HG03066 (cell line): Measurements from ENCODE around the gene UBE2N.

ENCODE experiments used
- ATAC-seq: cut with Tn5 transposase; IDR thresholded peaks from one replicate; pipeline ENCODE4 v1.9.1; 2021; ENCODE audit warnings: low read depth; ENCODE audit not compliant: unreplicated experiment

UBE2N gene

DNA sequence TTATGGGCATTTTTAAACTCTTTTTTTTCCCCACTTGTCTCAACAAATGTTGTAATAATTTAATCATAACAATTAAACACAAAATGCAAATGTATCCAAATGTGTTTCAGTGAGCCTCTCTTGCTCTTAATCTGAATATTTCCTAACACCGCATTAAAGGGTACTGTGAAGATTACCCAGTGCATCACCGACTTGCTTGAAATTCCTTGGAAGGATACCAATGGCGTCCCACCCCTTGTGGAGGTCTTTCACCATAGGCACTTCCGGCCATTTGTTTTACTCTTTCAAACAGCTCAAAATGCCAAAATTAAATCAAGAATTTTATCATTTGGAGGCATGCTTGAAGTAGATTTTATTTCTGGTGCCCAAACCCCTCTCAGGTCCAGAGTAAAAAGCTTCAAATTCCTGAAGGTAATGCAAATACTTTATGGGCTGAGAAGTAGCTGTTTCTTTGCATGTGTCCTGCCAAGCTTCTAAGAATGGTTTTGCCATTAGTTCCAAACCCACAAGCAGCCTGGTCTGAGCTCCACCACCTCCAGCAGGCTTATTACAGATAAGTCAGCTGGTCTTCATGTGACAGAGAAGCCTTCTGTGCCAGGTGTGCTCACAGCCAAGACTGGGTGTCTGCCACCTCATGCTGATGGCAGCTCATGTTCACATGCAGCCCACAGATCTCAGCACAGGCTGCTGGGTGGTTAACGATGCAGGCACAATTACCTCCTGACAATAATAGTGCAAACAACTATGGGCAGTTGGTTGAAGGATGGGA lies 80.4 kb downstream of the UBE2N start:
- ATAC-seq, result no peak

DNA sequence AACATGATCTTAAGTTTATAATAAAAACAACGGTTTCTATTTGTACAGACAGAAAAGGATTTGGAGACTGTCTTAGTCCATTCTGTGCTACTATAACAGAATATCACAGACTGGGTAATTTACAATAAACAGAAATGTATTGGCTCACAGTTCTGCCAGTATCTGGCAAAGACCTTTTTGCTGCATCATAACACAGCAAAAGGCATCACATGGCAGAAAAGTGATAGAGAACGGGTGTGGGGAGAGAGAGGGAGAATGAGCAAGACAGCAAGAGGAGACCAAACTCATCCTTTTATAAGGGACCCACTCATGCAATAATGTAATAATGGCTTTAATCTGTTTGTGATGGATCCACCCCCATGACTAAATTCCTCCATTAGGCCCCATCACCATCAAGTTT lies 81.1 kb downstream of the UBE2N start:
- ATAC-seq, result no peak

DNA sequence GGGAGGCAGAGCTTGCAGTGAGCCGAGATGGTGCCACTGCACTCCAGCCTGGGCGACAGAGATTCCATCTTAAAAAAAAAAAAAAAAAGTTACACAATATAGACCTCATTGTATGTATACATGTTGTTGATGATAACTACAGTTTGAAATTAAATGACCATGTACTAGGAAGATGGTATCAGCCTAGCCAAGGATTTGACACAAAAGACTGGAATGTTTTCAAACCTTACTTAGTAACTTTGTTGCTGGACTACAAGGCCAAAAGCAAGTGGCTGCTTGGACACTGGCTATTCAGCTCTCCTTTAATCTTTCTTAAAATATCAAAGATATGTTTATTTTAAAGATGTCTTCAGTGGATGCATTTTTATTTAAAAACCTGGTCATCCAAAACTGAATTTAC lies 82.9 kb downstream of the UBE2N start:
- ATAC-seq, result no peak

DNA sequence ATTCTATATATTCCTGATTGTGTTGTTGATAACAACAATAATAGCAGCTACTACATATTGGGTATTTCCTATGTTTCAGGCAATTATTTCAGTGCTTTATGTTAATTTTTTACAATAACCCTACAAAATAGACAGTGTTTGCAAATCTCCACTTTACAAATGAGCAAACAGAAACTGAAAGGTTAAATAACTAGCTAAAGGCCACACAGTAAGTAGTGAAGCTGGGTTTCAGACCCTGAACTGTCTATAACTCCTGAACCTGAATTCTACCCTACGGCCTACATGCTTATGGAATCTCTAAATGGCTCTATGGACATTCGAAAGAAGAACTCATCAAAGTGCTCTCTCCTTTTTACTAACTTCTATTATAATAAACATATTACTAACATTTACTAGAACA lies 83.7 kb downstream of the UBE2N start:
- ATAC-seq, result peak; percentile 90

DNA sequence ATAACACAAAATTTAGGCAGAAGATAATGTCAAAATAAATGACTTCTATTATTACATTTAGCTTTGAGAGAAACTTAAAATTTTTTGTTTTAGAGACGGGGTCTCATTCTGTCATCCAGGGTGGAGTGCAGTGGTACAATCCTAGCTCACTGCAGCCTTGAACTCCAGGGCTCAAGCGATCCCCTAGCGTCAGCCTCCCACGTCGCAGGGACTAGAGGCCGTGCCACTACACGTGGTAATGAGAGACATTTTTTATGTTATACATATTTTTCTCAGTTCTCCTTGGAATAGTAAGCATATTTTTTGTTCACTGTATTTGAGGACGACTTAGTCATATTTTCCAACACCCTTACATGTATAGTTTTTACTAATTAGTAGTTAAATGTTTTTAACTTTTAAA lies 85.5 kb downstream of the UBE2N start:
- no peak for ATAC-seq
